COLO668 (cell line): ENCODE measurements around the gene IRX5.

Experiments
- DNase-seq: peaks from one replicate; lab custom pipeline; 2025; ENCODE audit not compliant: unreplicated experiment; lab: John Stamatoyannopoulos, UW

Gene IRX5

DNA sequence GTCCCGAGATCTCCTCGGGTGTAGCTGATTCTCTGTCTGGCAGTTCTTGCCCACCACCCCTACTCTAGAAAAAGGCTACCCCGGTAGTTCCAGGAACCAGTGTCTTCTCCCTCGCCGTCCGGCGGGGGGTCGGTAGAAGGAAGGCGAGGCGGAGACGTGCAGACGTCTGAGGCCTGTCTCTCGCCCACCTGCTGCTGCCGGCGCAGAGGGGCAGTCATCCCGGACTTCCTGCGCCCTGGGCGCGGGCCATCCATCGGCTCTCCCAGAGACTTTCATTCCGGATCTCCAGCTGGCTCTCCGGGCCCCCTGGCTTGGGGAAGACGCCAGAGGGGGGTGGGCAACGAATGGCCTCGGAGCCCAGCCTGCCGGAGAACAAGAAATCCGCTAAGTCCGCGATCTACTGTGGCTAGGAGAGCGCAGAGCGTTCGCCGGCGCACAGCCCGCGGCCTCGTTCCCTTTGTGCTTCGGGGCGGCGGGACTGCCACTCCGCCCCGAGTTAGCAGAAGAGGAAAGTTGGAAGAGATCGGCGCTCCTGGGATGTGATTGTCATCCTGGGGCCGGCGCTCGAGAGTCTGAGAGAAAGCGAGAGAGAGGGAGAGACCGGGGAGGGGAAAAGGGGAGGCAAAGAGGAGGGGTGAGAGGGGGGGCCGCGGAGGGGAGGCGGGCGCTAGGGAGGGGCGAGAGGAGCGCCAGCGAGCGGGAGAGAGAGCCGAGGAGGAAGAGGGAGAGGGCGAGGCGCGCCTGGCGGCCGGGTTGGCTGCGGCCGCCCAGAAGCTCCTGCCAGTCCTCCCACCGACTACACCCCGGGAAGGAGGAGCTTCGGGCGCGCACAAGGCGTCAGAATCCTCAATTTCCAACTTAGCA lies at the start of gene IRX5:
TSS of gene IRX5 (plus strand) at position 861 of the 864 bp plus-strand sequence. CDS start 334 bp downstream, outside the sequence.
- peak; percentile 90 for DNase-seq

DNA sequence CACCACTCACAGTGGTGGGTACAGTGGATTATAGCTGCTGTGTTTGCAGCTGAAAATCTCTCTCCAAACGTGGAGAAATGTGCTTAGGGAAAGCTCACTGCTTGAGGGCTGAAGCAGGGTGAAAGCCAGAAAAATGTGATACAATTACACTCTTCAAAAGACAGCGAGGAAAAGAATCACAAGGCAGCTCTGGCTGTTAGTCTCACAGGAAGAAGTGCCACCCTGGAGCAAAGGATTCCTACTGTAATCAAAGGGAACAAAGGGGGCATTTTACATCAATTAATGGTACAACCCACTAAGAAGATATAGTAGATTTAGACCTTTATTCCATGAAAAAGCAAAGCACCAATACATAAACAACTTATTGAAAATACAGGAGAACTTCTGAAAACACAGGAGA lies 48.1 kb upstream of the IRX5 start:
- no peak for DNase-seq

DNA sequence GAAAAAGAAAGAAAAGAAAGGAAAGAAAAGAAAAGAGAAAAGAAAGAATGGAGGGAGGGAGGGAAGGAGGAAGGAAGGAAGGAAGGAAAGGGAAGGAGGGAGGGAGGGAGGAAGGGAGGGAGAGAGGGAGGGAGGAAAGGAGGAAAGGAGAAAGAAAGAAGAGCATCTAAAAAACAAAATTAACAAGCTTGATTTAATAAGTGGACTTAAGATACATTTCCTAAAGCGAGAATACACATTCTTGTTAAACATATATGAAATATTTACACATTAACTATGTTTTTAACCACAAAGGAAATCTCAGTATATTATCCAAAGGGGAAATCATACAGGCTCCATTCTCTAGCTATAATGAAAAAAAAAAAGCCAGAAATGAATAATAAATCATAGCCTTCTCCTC lies 47.3 kb upstream of the IRX5 start:
- no peak for DNase-seq

DNA sequence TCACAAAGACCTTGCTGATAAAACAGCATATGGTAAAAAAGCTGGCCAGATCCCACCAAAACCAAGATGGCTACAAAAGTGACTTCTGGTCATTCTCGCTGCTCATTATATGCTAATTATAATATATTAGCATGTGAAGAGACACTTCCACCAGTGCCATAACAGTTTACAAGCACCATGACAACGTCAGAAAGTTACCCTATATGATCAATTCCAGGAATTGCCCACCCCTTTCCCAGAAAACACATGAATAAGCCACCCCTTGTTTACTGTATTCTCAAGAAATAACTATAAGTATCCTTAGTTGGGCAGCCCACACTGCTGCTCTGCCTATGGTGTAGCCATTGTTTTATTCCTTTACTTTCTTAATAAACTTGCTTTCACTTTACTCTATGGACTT lies 44.6 kb upstream of the IRX5 start:
- DNase-seq, result no peak

- no peak for DNase-seq
Measured at GRCh38 chr16:54890381-54890780, 40.3 kb upstream of the IRX5 start.

DNA sequence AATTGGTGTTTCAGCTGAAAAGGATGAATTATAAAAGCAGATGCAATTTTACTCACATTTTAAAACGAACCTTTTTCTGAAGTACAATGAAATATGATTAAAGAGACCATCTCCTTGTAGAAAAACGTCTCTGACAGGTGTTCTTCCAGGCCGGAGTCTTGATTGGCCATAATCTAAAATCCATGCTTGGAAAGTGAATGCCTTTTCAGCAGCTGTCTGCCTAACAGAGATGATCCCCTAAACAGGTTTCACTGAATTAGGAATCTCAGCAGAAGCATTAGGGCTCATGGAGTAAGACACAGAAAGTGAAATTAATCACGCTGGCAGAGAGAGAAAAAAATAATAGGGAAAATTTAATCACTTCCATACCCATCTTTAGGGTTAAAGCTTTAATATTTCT lies 39.3 kb upstream of the IRX5 start:
- DNase-seq, result no peak

- no peak for DNase-seq
Measured at GRCh38 chr16:54892981-54893380, 37.7 kb upstream of the IRX5 start.

GRCh38 chr16:54897930-54898329 lies 32.7 kb upstream of the IRX5 start:
- no peak for DNase-seq

DNA sequence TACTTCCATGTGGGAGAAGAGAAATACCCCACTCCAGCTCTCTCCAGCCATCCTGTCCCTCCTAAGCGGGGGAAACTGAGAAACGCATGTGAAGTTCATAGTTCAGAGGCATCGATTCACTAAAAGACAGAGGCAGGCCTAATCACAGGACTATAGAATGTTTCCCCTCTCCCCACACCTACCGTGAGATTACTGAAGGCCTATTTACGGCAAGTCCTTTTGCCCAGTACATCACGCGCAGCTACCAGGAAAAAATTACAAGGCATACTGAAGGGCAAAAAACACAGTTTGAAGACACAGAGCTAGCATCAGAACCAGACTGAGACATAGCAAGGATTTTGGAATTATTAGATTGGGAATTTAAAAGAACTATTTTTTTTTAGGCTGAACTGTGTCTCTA lies 29.1 kb upstream of the IRX5 start:
- no peak for DNase-seq

- DNase-seq, result no peak
Measured at GRCh38 chr16:54903047-54903446, 27.6 kb upstream of the IRX5 start.

GRCh38 chr16:54911079-54911478 lies 19.6 kb upstream of the IRX5 start:
- DNase-seq, result no peak

- no peak for DNase-seq
Measured at GRCh38 chr16:54912720-54913119, 17.9 kb upstream of the IRX5 start.

GRCh38 chr16:54921206-54921824 lies 9.3 kb upstream of the IRX5 start:
- no peak for DNase-seq

DNA sequence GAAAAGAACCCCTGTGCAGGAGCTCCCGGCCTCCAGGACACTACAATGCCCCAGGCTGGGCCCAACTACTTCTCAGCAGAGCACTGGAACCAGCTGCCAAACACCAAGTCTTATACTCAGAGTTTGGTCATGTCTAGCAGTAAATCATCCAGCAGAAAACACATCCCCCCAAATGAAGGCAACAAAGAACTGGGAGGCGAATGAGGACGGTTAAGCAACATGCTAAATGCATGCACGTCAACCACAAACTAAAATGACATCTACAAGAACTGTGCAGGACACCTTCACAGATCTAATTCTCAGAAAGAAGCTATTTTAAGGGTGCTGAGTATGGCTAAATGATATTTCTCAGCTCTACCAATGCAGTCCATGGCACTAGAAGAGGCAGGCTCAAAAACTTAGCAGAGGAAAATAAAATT lies 7.6 kb upstream of the IRX5 start:
- DNase-seq, result no peak

DNA sequence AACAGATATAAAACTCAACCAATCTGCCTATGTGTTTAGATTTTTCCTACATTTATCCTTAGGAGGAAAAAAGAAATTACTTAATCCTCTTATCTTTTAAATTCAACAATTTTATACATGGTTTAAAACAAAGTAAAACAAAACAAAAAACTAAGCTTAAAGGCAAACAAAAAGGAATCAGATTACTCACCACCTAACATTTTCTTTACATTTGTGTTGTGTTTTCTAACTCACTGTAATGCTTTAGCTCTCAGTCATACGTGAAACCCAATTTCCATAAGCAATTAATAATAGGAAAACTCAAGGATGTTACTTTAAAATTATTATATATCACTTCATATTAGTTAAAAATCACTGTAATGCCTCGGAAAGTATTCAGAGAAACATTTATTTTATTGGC lies 6.7 kb upstream of the IRX5 start:
- no peak for DNase-seq

DNA sequence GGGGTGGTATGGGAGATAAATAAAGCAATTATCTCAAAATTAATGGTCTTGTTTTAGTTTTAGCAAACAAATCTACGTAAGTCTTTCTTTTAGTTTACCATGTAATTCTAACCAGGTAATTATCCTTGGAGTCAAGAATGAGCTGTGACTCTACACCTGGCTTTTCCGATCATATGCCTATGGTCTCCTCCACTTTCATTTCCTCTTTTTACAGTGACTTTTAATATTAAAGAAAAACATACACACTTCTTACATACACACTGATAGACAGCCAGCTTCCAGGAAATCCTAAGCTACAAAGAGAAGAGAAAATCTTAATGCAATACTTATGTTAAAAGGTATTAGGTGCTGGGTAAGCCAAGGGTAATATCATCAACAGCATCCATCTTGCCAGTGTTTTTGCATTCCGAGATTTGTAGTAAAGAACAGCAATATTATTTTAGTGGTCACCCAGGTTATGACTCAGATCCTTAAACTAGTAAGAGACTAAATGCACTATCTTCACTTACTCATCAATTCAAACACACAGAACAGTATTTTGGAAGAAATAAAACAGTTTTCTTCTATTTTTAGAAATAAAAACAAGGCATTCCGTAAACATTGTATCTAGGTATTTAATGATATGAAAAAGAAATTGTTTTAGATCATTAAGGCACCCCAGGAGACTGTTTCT lies 4.4 kb upstream of the IRX5 start:
- DNase-seq, result no peak

DNA sequence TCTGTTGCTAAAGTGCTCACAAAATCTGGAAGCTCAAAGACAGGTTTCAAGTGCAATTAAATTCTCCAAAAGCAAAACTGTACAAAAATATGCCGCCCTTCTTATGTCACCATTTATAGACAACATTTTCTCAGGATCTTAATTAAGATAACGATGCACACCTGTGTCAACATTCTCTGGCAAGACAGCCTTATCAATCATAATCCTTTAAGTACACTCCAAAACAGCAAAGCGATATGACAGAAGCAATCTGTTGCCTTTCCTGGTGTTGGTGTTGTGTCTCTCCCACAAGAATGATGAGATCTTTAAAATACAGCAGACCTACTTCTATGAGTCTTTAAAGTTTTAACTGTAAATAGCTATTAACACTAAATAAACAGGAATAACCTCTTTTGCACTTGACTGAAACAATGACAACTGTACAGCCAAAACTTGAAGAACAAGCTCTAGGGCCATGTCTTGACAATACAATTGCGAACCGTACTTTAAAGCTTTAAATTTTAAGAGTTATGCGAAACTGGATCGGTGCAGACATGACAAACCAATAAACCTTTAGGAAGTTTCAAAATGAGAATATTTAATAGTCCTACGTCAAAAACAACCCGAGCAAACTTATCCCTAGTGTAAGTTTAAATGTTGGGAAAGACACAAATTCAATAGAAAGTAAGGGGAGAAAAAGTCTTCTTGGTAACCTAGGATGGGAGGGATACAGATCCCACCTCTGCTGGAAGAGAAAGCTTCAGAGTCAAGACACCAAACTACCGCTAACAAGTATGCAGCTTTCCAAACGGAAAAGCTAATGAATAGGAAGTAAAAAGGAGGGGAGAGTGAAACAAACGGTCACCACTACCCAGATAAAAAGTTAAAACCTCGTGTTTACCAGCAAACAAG lies 3.3 kb upstream of the IRX5 start:
- no peak for DNase-seq

DNA sequence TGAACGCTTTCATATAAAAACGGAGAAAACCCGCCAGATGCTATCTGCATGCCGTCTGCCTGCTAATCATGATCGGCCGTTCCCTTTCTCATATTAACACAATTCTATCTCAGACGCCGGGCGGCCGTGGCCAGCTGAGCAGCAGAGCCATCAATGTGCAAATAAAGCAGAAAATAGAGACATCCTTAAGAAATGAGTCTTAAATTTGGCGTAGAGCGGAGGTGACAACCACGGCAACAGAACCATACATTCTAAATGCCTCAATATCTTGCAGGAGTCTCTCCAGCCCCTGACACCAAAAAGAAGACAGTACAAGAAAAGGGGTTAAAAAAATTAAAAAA lies 2.7 kb upstream of the IRX5 start:
- peak; percentile 24 for DNase-seq

GRCh38 chr16:54928411-54929089 lies 2.1 kb upstream of the IRX5 start:
- peak; percentile 93 for DNase-seq
